GM12878 (cell line): ENCODE results near the gene SMIM35. TPM values are rescaled to one million over a fixed set of nuclear protein-coding genes. Genes with fewer than 3 reads are reported as not detected.

Experiments used
- ATAC-seq: fragments of 200-7000 bp; cut with Tn5 transposase; 3 replicates; pipeline ENCODE4 v1.9.1; 2020; ENCODE audit warnings: mild to moderate bottlenecking, moderate library complexity
- BruUV-seq: library from RNA; stranded (reverse); fragments of 400-500 nt; replicated peaks from 2 replicates; lab custom pipeline; 2021; lab: Mats Ljungman, UMichigan
- CTCF ChIA-PET: fragments of 300-600 bp; sonication (Branson Sonifier 250); formaldehyde crosslinking; extraction: SDS; loops from one replicate; lab custom pipeline; 2021; ENCODE audit warnings: inconsistent platforms; lab: Yijun Ruan, JAX
- POLR2A ChIA-PET: fragments of 350-600 bp; formaldehyde crosslinking; extraction: SDS; loops from one replicate; lab custom pipeline; 2021; ENCODE audit warnings: inconsistent platforms; lab: Charles Lee
- RAD21 ChIA-PET: fragments of 300-600 bp; sonication (Branson Sonifier 250); formaldehyde crosslinking; loops from one replicate; lab custom pipeline; 2023; ENCODE audit warnings: antibody characterized with exemption; ENCODE audit not compliant: unreplicated experiment; lab: Charles Lee
- SMC1A ChIA-PET: fragments of 300-600 bp; sonication (Branson Sonifier 250); formaldehyde crosslinking; loops from one replicate; lab custom pipeline; 2023; ENCODE audit not compliant: unreplicated experiment, uncharacterized antibody; lab: Charles Lee
- DNase-seq: peaks from one replicate; pipeline ENCODE4 v3.0.0-alpha.2; 2011; ENCODE audit warnings: low read depth, low spot score
- FAIRE-seq: peaks from 3 replicates; lab custom pipeline; 2011; peaks lifted over from hg19 to GRCh38; lab: Jason Lieb, UNC
- H2AFZ ChIP-seq: 2 replicates; pipeline ENCODE4 v1.6.0; 2011; ENCODE audit warnings: low read depth, low read length, control low read depth; ENCODE audit not compliant: control insufficient read depth
- H3K27ac ChIP-seq: 2 replicates; pipeline ENCODE4 v1.5.1; 2011; ENCODE audit warnings: control low read depth; ENCODE audit not compliant: control insufficient read depth, insufficient read depth
- H3K27me3 ChIP-seq, 2 experiments: replicated peaks in 1 of 2; 2 replicates each; pipeline versions ENCODE4 v1.6.0 to v1.6.1; 2011; ENCODE audit warnings: low read length in 1 of 2; ENCODE audit not compliant: control insufficient read depth in 2 of 2, insufficient read depth in 2 of 2
- H3K36me3 ChIP-seq, 2 experiments: 2 replicates each; pipeline ENCODE4 v1.5.1; 2011; ENCODE audit warnings: low read length in 1 of 2; ENCODE audit not compliant: control insufficient read depth in 2 of 2, insufficient read depth in 2 of 2
- H3K4me1 ChIP-seq: 2 replicates; pipeline ENCODE4 v1.6.1; 2011; ENCODE audit warnings: mild to moderate bottlenecking, low read length, moderate library complexity, mixed read lengths; ENCODE audit not compliant: control insufficient read depth, insufficient read depth
- H3K4me2 ChIP-seq: 2 replicates; pipeline ENCODE4 v1.6.0; 2011; ENCODE audit warnings: control low read depth; ENCODE audit not compliant: control insufficient read depth, insufficient read depth
- H3K4me3 ChIP-seq: fragments of 200-600 bp; sonication (generic); 2 replicates; pipeline ENCODE4 v1.5.1; 2016
- H3K79me2 ChIP-seq: 2 replicates; pipeline ENCODE4 v1.6.0; 2011; ENCODE audit warnings: low read length; ENCODE audit not compliant: control insufficient read depth, insufficient read depth
- H3K9ac ChIP-seq: 2 replicates; pipeline ENCODE4 v1.8.0; 2011; ENCODE audit warnings: low read length, control low read depth, mixed read lengths; ENCODE audit not compliant: control insufficient read depth, insufficient read depth
- H3K9me3 ChIP-seq: replicated peaks from 3 replicates; pipeline ENCODE4 v1.5.1; 2011; ENCODE audit warnings: mild to moderate bottlenecking, low read length; ENCODE audit not compliant: control insufficient read depth, insufficient read depth
- H4K20me1 ChIP-seq: 2 replicates; pipeline ENCODE4 v1.6.0; 2011; ENCODE audit not compliant: control insufficient read depth, insufficient read depth
- BHLHE40 ChIP-seq, 2 experiments: fragments of 450-650 bp in 1 of 2; IDR thresholded peaks; 2 replicates each; pipeline ENCODE4 v1.6.1; 2011 to 2017; ENCODE audit warnings: low read depth in 2 of 2, borderline replicate concordance in 1 of 2, improper control_type of control experiment in 1 of 2, low read length in 1 of 2, mild to moderate bottlenecking in 1 of 2
- CBX5 ChIP-seq: sonication (generic); IDR thresholded peaks from 2 replicates; pipeline ENCODE4 v1.6.1; 2016; ENCODE audit warnings: low read depth, moderate library complexity, mild to moderate bottlenecking, inconsistent platforms
- MEF2B ChIP-seq: fragments of 450-650 bp; IDR thresholded peaks from 2 replicates; pipeline ENCODE4 v1.6.1; 2018; ENCODE audit warnings: mild to moderate bottlenecking, moderate library complexity; ENCODE audit not compliant: partially characterized antibody, poor library complexity, severe bottlenecking
- NFYB ChIP-seq: IDR thresholded peaks from 2 replicates; pipeline ENCODE4 v1.6.1; 2011; ENCODE audit warnings: low read depth, mild to moderate bottlenecking, low read length, improper control_type of control experiment, moderate library complexity; ENCODE audit not compliant: insufficient read depth
- NR2F1 ChIP-seq: fragments of 450-650 bp; conservative IDR thresholded peaks from 2 replicates; pipeline ENCODE4 v1.6.1; 2017; ENCODE audit warnings: mild to moderate bottlenecking
- SPI1 ChIP-seq: IDR thresholded peaks from 2 replicates; pipeline ENCODE4 v1.6.1; 2011; ENCODE audit warnings: low read depth, mild to moderate bottlenecking, low read length, moderate library complexity, borderline replicate concordance; ENCODE audit not compliant: insufficient read depth
- TBL1XR1 ChIP-seq: IDR thresholded peaks from 2 replicates; pipeline ENCODE4 v1.6.1; 2012; ENCODE audit warnings: low read depth, low read length, improper control_type of control experiment
- WGBS: methylation state at CpG from one replicate; pipeline ENCODE4 v1.1.6; 2016; ENCODE audit warnings: low lambda C conversion rate; ENCODE audit not compliant: insufficient replicate concordance, insufficient coverage; ENCODE audit errors: missing lambda C conversion rate; 5-methylcytosine and 5-hydroxymethylcytosine counted together
- in situ Hi-C: fragments of 300-500 bp; cut with MboI; formaldehyde crosslinking; loops from 9 replicates; pipeline ENCODE4 v1.14.3; 2018; ENCODE audit warnings: mixed read lengths
- intact Hi-C: fragments of 100-400 bp; cut with micrococcal nuclease; formaldehyde crosslinking; loops from one replicate; pipeline ENCODE4 v1.14.2; 2022; ENCODE audit not compliant: unreplicated experiment
- polyA plus RNA-seq, 11 experiments: library from polyadenylated mRNA; depleted of rRNA in 4 of 11; unstranded in 6 of 11; stranded (reverse) in 5 of 11; fragments of >200 nt; fragmentation: Nextera tagmentation in 4 of 11; fragmentation: Illumina TruSeq in 1 of 11; extraction: Ambion mirVana in 4 of 11; extraction: Trizol in 1 of 11; gene quantifications; 1 replicate in 1 of 11; 2 replicates in 10 of 11; pipeline versions ENCODE4 v1.2.1 to v1.2.3, GENCODE V29; 2011 to 2016; ENCODE audit warnings: inconsistent platforms in 2 of 11, missing spikeins in 2 of 11, low read depth in 1 of 11
- total RNA-seq, 4 experiments: library from RNA; depleted of rRNA in 3 of 4; stranded (reverse); fragments of >200 nt in 3 of 4; fragmentation: Illumina TruSeq in 1 of 4; extraction: Trizol in 1 of 4; gene quantifications; 2 replicates each; pipeline versions ENCODE4 v1.2.1 to v1.2.3, GENCODE V29; 2013 to 2021
- TF ChIP-seq, protein P1 (sequence below): fragments of 450-650 bp; IDR thresholded peaks from 2 replicates; pipeline ENCODE4 v1.6.1; 2016; ENCODE audit warnings: mild to moderate bottlenecking
- TF ChIP-seq, protein P2 (sequence below): fragments of 450-650 bp; IDR thresholded peaks from 2 replicates; pipeline ENCODE4 v1.6.1; 2017; ENCODE audit warnings: low read depth, mild to moderate bottlenecking, moderate library complexity
- TF ChIP-seq, protein P3 (sequence below): fragments of 450-650 bp; conservative IDR thresholded peaks from 2 replicates; pipeline ENCODE4 v1.6.1; 2017; ENCODE audit warnings: mild to moderate bottlenecking, moderate library complexity
- TF ChIP-seq, protein P4 (sequence below): fragments of 450-650 bp; IDR thresholded peaks from 2 replicates; pipeline ENCODE4 v1.6.1; 2018; ENCODE audit warnings: mild to moderate bottlenecking, low read depth, moderate library complexity; ENCODE audit not compliant: partially characterized antibody
- TF ChIP-seq, protein P5 (sequence below): IDR thresholded peaks from 2 replicates; pipeline ENCODE4 v1.6.1; 2011; ENCODE audit warnings: low read depth, low read length, improper control_type of control experiment, borderline replicate concordance

Gene SMIM35
- total and polyA plus RNA-seq, 10 of the 15 experiments (the other 5 are each of a cell fraction or from before 2014, with no cell fraction given), result 0.02 to 1.1 (median 0.05) TPM; not detected in 5

DNA sequence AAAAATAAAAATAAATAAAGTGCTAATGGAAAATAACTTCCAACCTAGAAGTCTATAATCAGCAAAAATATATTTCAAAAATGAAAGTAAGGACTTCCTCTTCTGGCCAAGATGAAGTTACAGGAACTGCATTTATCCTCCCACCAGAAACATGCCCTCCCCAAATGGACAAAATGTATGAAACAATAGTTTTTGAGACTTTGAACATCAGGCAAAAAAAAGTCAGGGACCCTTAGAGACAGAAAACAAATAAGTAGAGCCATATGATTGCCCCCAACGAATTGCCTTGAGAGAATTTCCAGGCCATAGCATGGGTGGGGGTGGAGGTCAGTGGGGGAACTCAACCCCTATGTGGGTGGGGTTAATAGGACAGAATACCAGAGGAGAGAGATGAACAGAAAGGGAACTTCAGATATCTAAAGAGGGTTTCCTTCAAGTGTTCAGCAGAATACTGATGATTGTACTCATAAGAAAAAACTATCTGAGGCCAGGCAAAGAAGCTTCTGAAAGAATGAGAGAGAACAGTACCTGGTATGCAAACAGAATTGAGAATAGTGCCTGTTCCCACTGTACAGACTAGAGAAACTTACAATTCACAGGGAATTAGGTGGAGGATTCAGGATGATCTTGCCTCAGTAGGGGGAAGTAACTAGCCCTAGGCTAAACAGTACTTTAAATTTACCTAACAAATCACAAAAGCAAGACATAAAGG lies 127.2 kb downstream of the SMIM35 start:
- BruUV-seq, result no TSS peak
- Histone ChIP-seq H3K4me1 (peaks cover 13% of the 10 kb centered on the region), H4K20me1 (no peaks in the 10 kb centered on the region), H3K27me3 (no peaks in the 10 kb centered on the region), H3K36me3 (no peaks in the 10 kb centered on the region), H3K4me2 (peak overlapping the region; percentile 21), H2AFZ (peak overlapping the region; percentile 66), H3K4me3 (no peak overlapping the region), H3K9ac (no peak overlapping the region), H3K79me2 (no peaks in the 10 kb centered on the region), H3K9me3 (peaks cover 8% of the 10 kb centered on the region), H3K27ac (peak overlapping the region; percentile 31)
- in situ Hi-C loops, result no loop called here
- ChIA-PET CTCF (interaction anchor here (0.7 to 1.6 kb wide), 9 partner anchors 8 to 152 kb away, joined by 3 to 11 read pairs (median 3); no protein-coding TSS in a partner anchor), RAD21 (interaction anchor here (0.7 to 3.0 kb wide), 8 partner anchors 9 to 185 kb away, joined by 3 to 15 read pairs (median 6); partner anchors contain the start of gene IL10RA), POLR2A (interaction anchor here (0.7 to 2.5 kb wide), 5 partner anchors 11 to 28 kb away, joined by 3 to 13 read pairs (median 3); no protein-coding TSS in a partner anchor), SMC1A (interaction anchor here (0.9 to 5.6 kb wide), 13 partner anchors 7 to 93 kb away, joined by 3 to 37 read pairs (median 4); partner anchors contain the start of gene IL10RA)
- peak; percentile 65 for ATAC-seq
- intact Hi-C loops, result no loop called here
- WGBS, result 0% methylated on average over 1 of the region's 1 CpG
- peak; percentile 59 for FAIRE-seq
- DNase-seq, result no peak
- no peak for TF ChIP-seq NR2F1
- TF ChIP-seq, protein P1, sequence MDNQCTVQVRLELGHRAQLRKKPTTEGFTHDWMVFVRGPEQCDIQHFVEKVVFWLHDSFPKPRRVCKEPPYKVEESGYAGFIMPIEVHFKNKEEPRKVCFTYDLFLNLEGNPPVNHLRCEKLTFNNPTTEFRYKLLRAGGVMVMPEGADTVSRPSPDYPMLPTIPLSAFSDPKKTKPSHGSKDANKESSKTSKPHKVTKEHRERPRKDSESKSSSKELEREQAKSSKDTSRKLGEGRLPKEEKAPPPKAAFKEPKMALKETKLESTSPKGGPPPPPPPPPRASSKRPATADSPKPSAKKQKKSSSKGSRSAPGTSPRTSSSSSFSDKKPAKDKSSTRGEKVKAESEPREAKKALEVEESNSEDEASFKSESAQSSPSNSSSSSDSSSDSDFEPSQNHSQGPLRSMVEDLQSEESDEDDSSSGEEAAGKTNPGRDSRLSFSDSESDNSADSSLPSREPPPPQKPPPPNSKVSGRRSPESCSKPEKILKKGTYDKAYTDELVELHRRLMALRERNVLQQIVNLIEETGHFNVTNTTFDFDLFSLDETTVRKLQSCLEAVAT, result no peak
- TF ChIP-seq SPI1, result peak; percentile 73
- TF ChIP-seq CBX5, result no peak
- no peak for TF ChIP-seq NFYB
- TF ChIP-seq, protein P2, sequence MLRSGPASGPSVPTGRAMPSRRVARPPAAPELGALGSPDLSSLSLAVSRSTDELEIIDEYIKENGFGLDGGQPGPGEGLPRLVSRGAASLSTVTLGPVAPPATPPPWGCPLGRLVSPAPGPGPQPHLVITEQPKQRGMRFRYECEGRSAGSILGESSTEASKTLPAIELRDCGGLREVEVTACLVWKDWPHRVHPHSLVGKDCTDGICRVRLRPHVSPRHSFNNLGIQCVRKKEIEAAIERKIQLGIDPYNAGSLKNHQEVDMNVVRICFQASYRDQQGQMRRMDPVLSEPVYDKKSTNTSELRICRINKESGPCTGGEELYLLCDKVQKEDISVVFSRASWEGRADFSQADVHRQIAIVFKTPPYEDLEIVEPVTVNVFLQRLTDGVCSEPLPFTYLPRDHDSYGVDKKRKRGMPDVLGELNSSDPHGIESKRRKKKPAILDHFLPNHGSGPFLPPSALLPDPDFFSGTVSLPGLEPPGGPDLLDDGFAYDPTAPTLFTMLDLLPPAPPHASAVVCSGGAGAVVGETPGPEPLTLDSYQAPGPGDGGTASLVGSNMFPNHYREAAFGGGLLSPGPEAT, result peak; percentile 32; the same call in 1 of the 2 replicates
- TF ChIP-seq BHLHE40 (IDR thresholded peaks at IDR 0.05; ENCODE audit: borderline replicate concordance in 1 of 2, low read depth in 2 of 2, low read length in 1 of 2), result no peak
- TF ChIP-seq MEF2B, result no peak
- TF ChIP-seq, protein P3, sequence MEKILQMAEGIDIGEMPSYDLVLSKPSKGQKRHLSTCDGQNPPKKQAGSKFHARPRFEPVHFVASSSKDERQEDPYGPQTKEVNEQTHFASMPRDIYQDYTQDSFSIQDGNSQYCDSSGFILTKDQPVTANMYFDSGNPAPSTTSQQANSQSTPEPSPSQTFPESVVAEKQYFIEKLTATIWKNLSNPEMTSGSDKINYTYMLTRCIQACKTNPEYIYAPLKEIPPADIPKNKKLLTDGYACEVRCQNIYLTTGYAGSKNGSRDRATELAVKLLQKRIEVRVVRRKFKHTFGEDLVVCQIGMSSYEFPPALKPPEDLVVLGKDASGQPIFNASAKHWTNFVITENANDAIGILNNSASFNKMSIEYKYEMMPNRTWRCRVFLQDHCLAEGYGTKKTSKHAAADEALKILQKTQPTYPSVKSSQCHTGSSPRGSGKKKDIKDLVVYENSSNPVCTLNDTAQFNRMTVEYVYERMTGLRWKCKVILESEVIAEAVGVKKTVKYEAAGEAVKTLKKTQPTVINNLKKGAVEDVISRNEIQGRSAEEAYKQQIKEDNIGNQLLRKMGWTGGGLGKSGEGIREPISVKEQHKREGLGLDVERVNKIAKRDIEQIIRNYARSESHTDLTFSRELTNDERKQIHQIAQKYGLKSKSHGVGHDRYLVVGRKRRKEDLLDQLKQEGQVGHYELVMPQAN, result no peak
- TF ChIP-seq, protein P4, sequence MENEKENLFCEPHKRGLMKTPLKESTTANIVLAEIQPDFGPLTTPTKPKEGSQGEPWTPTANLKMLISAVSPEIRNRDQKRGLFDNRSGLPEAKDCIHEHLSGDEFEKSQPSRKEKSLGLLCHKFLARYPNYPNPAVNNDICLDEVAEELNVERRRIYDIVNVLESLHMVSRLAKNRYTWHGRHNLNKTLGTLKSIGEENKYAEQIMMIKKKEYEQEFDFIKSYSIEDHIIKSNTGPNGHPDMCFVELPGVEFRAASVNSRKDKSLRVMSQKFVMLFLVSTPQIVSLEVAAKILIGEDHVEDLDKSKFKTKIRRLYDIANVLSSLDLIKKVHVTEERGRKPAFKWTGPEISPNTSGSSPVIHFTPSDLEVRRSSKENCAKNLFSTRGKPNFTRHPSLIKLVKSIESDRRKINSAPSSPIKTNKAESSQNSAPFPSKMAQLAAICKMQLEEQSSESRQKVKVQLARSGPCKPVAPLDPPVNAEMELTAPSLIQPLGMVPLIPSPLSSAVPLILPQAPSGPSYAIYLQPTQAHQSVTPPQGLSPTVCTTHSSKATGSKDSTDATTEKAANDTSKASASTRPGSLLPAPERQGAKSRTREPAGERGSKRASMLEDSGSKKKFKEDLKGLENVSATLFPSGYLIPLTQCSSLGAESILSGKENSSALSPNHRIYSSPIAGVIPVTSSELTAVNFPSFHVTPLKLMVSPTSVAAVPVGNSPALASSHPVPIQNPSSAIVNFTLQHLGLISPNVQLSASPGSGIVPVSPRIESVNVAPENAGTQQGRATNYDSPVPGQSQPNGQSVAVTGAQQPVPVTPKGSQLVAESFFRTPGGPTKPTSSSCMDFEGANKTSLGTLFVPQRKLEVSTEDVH, result no peak
- TF ChIP-seq TBL1XR1, result no peak
- TF ChIP-seq, protein P5, sequence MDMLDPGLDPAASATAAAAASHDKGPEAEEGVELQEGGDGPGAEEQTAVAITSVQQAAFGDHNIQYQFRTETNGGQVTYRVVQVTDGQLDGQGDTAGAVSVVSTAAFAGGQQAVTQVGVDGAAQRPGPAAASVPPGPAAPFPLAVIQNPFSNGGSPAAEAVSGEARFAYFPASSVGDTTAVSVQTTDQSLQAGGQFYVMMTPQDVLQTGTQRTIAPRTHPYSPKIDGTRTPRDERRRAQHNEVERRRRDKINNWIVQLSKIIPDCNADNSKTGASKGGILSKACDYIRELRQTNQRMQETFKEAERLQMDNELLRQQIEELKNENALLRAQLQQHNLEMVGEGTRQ, result no peak
